Measurements from ENCODE around the gene ANG. TPM values are rescaled to one million over a fixed set of nuclear protein-coding genes. Genes with fewer than 3 reads are reported as not detected.

Gene ANG
- total RNA-seq, 2 donors from 2014 or later = 13.5 to 15.7 TPM

DNA sequence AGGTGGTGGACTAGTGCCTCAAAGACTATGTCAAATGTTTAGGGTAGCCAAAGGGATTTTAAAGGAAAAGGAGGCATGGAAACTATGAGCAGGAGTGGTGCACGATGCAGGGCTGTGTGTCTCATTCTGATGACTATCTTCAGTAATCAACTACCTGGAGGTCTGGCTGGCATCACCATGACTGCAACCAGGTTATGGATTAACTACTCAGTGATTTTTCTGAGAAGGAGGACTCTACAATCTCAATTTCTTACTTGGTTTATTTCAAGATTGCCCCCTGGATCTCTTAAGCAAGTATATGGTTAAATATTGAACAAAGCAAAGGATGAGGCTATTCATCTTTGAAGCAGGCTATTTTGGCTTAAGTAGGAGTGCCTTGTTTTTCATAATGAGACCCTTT is 38.0 kb downstream of the ANG start:
- H3K9me3 ChIP-seq = no peaks in the 10 kb centered on the region
- DNase-seq (ENCODE audit: low spot score) (no peak), ATAC-seq (ENCODE audit: insufficient number of reproducible peaks, low FRiP score, low read depth) (no peak)
- H3K4me1 ChIP-seq (ENCODE audit: control insufficient read depth in 1 of 2, low read depth in 2 of 2) = no peaks in the 10 kb centered on the region
- no peaks in the 10 kb centered on the region for H3K36me3 ChIP-seq
- peaks cover 7% of the 10 kb centered on the region for H3K27me3 ChIP-seq (replicated peaks; ENCODE audit: insufficient read depth)
- H3K4me3 ChIP-seq = no peak overlapping the region
- no peak overlapping the region for H3K27ac ChIP-seq
- TF ChIP-seq CTCF (IDR thresholded peaks at IDR 0.05) = no peak

- Histone ChIP-seq H3K27me3 (replicated peaks; ENCODE audit: insufficient read depth) (no peaks in the 10 kb centered on the region), H3K36me3 (no peaks in the 10 kb centered on the region), H3K9me3 (no peaks in the 10 kb centered on the region), H3K4me3 (no peak overlapping the region), H3K27ac (no peak overlapping the region), H3K4me1 (ENCODE audit: control insufficient read depth in 1 of 2, low read depth in 2 of 2) (no peaks in the 10 kb centered on the region)
- DNase-seq (ENCODE audit: low spot score) (no peak), ATAC-seq (ENCODE audit: insufficient number of reproducible peaks, low FRiP score, low read depth) (no peak)
- no peak for TF ChIP-seq CTCF (IDR thresholded peaks at IDR 0.05)
Observed at GRCh38 chr14:20730891-20731290, 42.3 kb downstream of the ANG start.

DNA sequence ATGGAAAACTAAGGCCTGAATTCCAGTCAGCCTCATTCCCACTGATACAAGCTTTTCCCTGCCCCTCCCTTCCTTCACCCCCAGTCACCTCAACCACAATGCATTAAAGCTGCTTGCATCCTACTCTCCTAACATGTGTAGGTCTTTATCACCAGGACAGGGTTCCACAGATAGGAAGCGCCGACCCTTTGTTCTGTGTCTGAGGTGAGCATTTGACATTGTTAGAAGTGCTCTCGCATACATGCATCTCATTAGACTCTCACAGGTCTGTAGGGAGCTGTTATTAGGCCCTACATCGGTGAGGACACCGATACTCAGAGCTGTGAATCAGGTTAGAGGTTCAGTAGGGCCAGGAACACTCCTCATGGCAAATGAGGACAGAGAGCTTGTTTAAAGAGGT is 43.9 kb downstream of the ANG start:
- Histone ChIP-seq H3K27ac (peak overlapping the region in 1 of 2 donors; percentile 26), H3K9me3 (no peaks in the 10 kb centered on the region), H3K36me3 (no peaks in the 10 kb centered on the region), H3K4me1 (ENCODE audit: control insufficient read depth in 1 of 2, low read depth in 2 of 2) (no peaks in the 10 kb centered on the region), H3K4me3 (no peak overlapping the region), H3K27me3 (replicated peaks; ENCODE audit: insufficient read depth) (no peaks in the 10 kb centered on the region)
- no peak for DNase-seq (ENCODE audit: low spot score)
- ATAC-seq (ENCODE audit: insufficient number of reproducible peaks, low FRiP score, low read depth) = no peak
- no peak for TF ChIP-seq CTCF (IDR thresholded peaks at IDR 0.05)

- H3K27ac ChIP-seq = no peak overlapping the region
- ATAC-seq (ENCODE audit: insufficient number of reproducible peaks, low FRiP score, low read depth) (no peak), DNase-seq (ENCODE audit: low spot score) (no peak)
- no peaks in the 10 kb centered on the region for H3K36me3 ChIP-seq
- H3K9me3 ChIP-seq = no peaks in the 10 kb centered on the region
- no peak for TF ChIP-seq CTCF (IDR thresholded peaks at IDR 0.05)
- no peak overlapping the region for H3K4me3 ChIP-seq
- no peaks in the 10 kb centered on the region for H3K27me3 ChIP-seq (replicated peaks; ENCODE audit: insufficient read depth)
- H3K4me1 ChIP-seq (ENCODE audit: control insufficient read depth in 1 of 2, low read depth in 2 of 2) = no peaks in the 10 kb centered on the region
Observed at GRCh38 chr14:20732979-20733635, 44.5 kb downstream of the ANG start.

DNA sequence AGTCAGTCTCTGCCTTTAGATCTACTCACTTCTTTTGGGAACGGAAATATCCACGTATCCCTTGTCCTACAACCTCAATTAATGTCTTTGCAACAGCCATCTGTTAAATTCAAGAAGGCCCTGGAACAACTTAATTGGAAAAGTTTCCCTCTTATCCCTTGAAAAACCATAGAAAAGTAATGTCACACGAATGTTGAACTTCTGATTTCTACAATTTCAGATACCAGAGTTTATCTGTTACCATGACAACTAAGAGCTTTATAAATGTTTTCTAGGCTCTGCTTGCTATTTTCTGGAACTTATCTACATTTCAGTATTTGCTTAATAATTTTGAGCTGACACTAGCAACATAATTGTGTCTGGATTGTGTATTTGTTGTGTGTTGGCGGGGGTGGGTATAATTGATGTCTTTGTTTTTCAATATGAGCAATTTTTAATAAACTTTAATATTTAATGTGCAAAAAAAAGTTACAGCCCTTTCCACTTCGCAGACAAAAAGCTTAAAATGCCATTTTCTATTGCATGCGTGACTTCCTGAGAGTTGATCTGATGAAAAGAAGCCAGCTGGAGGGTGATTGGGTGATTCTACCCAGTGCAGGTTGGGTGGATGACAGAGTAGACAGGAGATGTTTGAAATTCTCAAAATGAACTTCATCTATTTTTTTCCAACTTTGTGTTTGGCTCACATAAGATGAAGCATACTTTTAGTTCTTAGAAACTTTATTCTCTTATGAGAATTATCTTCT is 45.3 kb downstream of the ANG start:
- TF ChIP-seq CTCF (IDR thresholded peaks at IDR 0.05) = no peak
- Histone ChIP-seq H3K27me3 (replicated peaks; ENCODE audit: insufficient read depth) (no peaks in the 10 kb centered on the region), H3K4me3 (no peak overlapping the region), H3K9me3 (no peaks in the 10 kb centered on the region), H3K4me1 (ENCODE audit: control insufficient read depth in 1 of 2, low read depth in 2 of 2) (no peaks in the 10 kb centered on the region), H3K36me3 (no peaks in the 10 kb centered on the region), H3K27ac (no peak overlapping the region)
- no peak for ATAC-seq (ENCODE audit: insufficient number of reproducible peaks, low FRiP score, low read depth)
- no peak for DNase-seq (ENCODE audit: low spot score)

Measured in thoracic aorta (tissue), 2 donors.